Measurements from ENCODE around the gene MEX3D.

DNA sequence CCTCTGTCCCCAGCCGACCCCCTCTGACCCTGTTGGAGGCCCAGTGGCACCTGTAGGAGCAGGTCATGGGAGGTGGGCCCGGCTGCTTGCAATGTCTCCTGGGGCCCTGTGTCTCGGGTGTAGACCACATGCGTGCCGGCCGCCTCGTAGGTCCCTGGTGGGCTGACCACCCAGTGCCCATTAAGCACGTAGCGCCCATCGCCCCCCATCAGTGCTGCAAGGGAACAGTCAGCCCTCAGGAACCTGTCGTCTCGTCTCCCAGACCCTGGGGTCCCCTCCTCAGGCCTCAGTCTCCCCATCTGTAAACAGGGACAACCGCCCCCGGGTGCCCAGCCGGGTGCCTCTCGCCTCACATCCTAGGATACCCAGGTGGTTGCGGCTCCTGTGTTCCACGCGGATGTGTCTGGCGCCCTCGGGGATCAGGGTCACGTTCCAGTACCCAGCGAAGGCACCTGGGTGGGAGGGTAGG is 60.9 kb downstream of the MEX3D start:
- TF ChIP-seq, protein P1, sequence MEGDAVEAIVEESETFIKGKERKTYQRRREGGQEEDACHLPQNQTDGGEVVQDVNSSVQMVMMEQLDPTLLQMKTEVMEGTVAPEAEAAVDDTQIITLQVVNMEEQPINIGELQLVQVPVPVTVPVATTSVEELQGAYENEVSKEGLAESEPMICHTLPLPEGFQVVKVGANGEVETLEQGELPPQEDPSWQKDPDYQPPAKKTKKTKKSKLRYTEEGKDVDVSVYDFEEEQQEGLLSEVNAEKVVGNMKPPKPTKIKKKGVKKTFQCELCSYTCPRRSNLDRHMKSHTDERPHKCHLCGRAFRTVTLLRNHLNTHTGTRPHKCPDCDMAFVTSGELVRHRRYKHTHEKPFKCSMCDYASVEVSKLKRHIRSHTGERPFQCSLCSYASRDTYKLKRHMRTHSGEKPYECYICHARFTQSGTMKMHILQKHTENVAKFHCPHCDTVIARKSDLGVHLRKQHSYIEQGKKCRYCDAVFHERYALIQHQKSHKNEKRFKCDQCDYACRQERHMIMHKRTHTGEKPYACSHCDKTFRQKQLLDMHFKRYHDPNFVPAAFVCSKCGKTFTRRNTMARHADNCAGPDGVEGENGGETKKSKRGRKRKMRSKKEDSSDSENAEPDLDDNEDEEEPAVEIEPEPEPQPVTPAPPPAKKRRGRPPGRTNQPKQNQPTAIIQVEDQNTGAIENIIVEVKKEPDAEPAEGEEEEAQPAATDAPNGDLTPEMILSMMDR (IDR thresholded peaks at IDR 0.05): no peak
- TF ChIP-seq, protein P2, sequence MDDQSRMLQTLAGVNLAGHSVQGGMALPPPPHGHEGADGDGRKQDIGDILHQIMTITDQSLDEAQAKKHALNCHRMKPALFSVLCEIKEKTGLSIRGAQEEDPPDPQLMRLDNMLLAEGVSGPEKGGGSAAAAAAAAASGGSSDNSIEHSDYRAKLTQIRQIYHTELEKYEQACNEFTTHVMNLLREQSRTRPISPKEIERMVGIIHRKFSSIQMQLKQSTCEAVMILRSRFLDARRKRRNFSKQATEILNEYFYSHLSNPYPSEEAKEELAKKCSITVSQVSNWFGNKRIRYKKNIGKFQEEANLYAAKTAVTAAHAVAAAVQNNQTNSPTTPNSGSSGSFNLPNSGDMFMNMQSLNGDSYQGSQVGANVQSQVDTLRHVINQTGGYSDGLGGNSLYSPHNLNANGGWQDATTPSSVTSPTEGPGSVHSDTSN (IDR thresholded peaks at IDR 0.05): no peak
- no peak for TF ChIP-seq POLR2AphosphoS2 (conservative IDR thresholded peaks at IDR 0.05; ENCODE audit: low read length)
- TF ChIP-seq, protein P3, sequence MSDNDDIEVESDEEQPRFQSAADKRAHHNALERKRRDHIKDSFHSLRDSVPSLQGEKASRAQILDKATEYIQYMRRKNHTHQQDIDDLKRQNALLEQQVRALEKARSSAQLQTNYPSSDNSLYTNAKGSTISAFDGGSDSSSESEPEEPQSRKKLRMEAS (IDR thresholded peaks at IDR 0.05): no peak
- TF ChIP-seq KDM1A (IDR thresholded peaks at IDR 0.05; ENCODE audit: low read depth): no peak
- no peak for TF ChIP-seq POLR2A (IDR thresholded peaks at IDR 0.05; ENCODE audit: low read length)
- no peak for TF ChIP-seq SREBF2 (IDR thresholded peaks at IDR 0.05)
- TF ChIP-seq JUN (IDR thresholded peaks at IDR 0.05): no peak
- TF ChIP-seq FOSB (CRISPR knock-in tag; IDR thresholded peaks at IDR 0.05): no peak
- no peak for TF ChIP-seq BHLHE40 (IDR thresholded peaks at IDR 0.05; ENCODE audit: low read depth, low read length)
- TF ChIP-seq MAFK (IDR thresholded peaks at IDR 0.05; ENCODE audit: partially characterized antibody): no peak
- TF ChIP-seq, protein P4, sequence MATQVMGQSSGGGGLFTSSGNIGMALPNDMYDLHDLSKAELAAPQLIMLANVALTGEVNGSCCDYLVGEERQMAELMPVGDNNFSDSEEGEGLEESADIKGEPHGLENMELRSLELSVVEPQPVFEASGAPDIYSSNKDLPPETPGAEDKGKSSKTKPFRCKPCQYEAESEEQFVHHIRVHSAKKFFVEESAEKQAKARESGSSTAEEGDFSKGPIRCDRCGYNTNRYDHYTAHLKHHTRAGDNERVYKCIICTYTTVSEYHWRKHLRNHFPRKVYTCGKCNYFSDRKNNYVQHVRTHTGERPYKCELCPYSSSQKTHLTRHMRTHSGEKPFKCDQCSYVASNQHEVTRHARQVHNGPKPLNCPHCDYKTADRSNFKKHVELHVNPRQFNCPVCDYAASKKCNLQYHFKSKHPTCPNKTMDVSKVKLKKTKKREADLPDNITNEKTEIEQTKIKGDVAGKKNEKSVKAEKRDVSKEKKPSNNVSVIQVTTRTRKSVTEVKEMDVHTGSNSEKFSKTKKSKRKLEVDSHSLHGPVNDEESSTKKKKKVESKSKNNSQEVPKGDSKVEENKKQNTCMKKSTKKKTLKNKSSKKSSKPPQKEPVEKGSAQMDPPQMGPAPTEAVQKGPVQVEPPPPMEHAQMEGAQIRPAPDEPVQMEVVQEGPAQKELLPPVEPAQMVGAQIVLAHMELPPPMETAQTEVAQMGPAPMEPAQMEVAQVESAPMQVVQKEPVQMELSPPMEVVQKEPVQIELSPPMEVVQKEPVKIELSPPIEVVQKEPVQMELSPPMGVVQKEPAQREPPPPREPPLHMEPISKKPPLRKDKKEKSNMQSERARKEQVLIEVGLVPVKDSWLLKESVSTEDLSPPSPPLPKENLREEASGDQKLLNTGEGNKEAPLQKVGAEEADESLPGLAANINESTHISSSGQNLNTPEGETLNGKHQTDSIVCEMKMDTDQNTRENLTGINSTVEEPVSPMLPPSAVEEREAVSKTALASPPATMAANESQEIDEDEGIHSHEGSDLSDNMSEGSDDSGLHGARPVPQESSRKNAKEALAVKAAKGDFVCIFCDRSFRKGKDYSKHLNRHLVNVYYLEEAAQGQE (IDR thresholded peaks at IDR 0.05): no peak

All from A549 (cell line).